Neutrophil (primary cell): Measurements from ENCODE around the gene PERM1.
"Not testable (repeated sequence)": the region's sequence is repeated elsewhere in the genome, so short reads cannot be mapped to it uniquely, and the experiment has no call there.

ENCODE experiments used
- H3K27ac ChIP-seq: fragments of 200-600 bp; sonication (generic); 2 replicates; pipeline ENCODE4 v1.5.1; 2016; ENCODE audit warnings: mild to moderate bottlenecking, moderate library complexity
- H3K27me3 ChIP-seq: fragments of 200-600 bp; sonication (generic); 2 replicates; pipeline ENCODE4 v1.6.0; 2016; ENCODE audit warnings: mild to moderate bottlenecking
- H3K36me3 ChIP-seq: fragments of 200-600 bp; sonication (generic); 2 replicates; pipeline ENCODE4 v1.5.1; 2017
- H3K4me1 ChIP-seq, 2 experiments: fragments of 200-600 bp in 1 of 2; sonication (generic) in 1 of 2; 1 replicate in 1 of 2; 2 replicates in 1 of 2; pipeline versions ENCODE4 v1.5.1 to v1.6.1; 2013 to 2016; ENCODE audit warnings: low read depth in 1 of 2, low read length in 1 of 2, mild to moderate bottlenecking in 1 of 2, moderate library complexity in 1 of 2; ENCODE audit not compliant: control insufficient read depth in 1 of 2, insufficient read depth in 1 of 2
- H3K4me3 ChIP-seq, 2 experiments: fragments of 200-600 bp in 1 of 2; sonication (generic) in 1 of 2; 1 replicate in 1 of 2; 2 replicates in 1 of 2; pipeline ENCODE4 v1.5.1; 2013 to 2016; ENCODE audit warnings: low read depth in 1 of 2, low read length in 1 of 2, mild to moderate bottlenecking in 1 of 2, moderate library complexity in 1 of 2
- H3K9me3 ChIP-seq: fragments of 200-600 bp; sonication (generic); 2 replicates; pipeline ENCODE4 v1.5.1; 2016
- CTCF ChIP-seq: fragments of 200-600 bp; sonication (generic); IDR thresholded peaks from 2 replicates; pipeline ENCODE4 v1.5.1; 2016; ENCODE audit warnings: antibody characterized with exemption

Gene PERM1

GRCh38 chr1:979744-980072, 2.2 kb downstream of the PERM1 start:
- no peak overlapping the region for H3K4me3 ChIP-seq

GRCh38 chr1:978835-979743, 2.8 kb downstream of the PERM1 start:
- Histone ChIP-seq H3K9me3 (no peaks in the 10 kb centered on the region), H3K4me1 (peaks cover 3 to 5% of the 10 kb centered on the region in 2 experiments), H3K27me3 (peaks cover 71% of the 10 kb centered on the region), H3K4me3 (no peak overlapping the region), H3K36me3 (no peaks in the 10 kb centered on the region), H3K27ac (no peak overlapping the region)
- no peak for TF ChIP-seq CTCF

More at GRCh38 chr1:979744-980072, 2.2 kb downstream of the PERM1 start:
- TF ChIP-seq CTCF: no peak
- Histone ChIP-seq H3K9me3 (no peaks in the 10 kb centered on the region), H3K27ac (no peak overlapping the region), H3K4me1 (peaks cover 3 to 5% of the 10 kb centered on the region in 2 experiments), H3K27me3 (peaks cover 70% of the 10 kb centered on the region), H3K36me3 (no peaks in the 10 kb centered on the region)

- H3K4me3 ChIP-seq: no peak overlapping the region
- TF ChIP-seq CTCF: no peak
- peaks cover 3 to 5% of the 10 kb centered on the region in 2 experiments for H3K4me1 ChIP-seq
- H3K27ac ChIP-seq: no peak overlapping the region
- H3K36me3 ChIP-seq: no peaks in the 10 kb centered on the region
- H3K9me3 ChIP-seq: no peaks in the 10 kb centered on the region
- H3K27me3 ChIP-seq: peaks cover 71% of the 10 kb centered on the region
Observed at GRCh38 chr1:978069-978834, 3.6 kb downstream of the PERM1 start.

GRCh38 chr1:976791-977190, 5.1 kb downstream of the PERM1 start:
- not testable (repeated sequence) for H3K36me3 ChIP-seq, H3K4me3 ChIP-seq, H3K27ac ChIP-seq, H3K9me3 ChIP-seq, H3K4me1 ChIP-seq
- H3K27me3 ChIP-seq: peaks cover 71% of the 10 kb centered on the region

- no peak for TF ChIP-seq CTCF
- Histone ChIP-seq H3K27ac (no peak overlapping the region), H3K4me1 (peaks cover 3 to 5% of the 10 kb centered on the region in 2 experiments), H3K36me3 (no peaks in the 10 kb centered on the region), H3K4me3 (no peak overlapping the region), H3K9me3 (no peaks in the 10 kb centered on the region), H3K27me3 (peaks cover 71% of the 10 kb centered on the region)
Observed at GRCh38 chr1:975896-976683, 5.8 kb downstream of the PERM1 start.
